ENCODE measurements around the gene BPIFB4. TPM values are rescaled to one million over a fixed set of nuclear protein-coding genes. Genes with fewer than 3 reads are reported as not detected.

BPIFB4 gene
- polyA plus RNA-seq, 1 of the 3 experiments (the other 2 are of a cell fraction), result not detected

- Histone ChIP-seq H3K9me3 (no peaks in the 10 kb centered on the region), H3K79me2 (ENCODE audit: insufficient read depth) (no peaks in the 10 kb centered on the region), H3F3A (replicated peaks; ENCODE audit: insufficient read depth) (no peaks in the 10 kb centered on the region), H3K27ac (ENCODE audit: low read depth in 2 of 2, low read length in 1 of 2) (no peak overlapping the region), H3K4me1 (ENCODE audit: control insufficient read depth in 1 of 2, insufficient read depth in 2 of 2, low read depth in 1 of 2, low read length in 1 of 2) (no peaks in the 10 kb centered on the region), H2AFZ (ENCODE audit: low read depth) (no peak overlapping the region), H3K27me3 (ENCODE audit: insufficient read depth) (peaks cover 36% of the 10 kb centered on the region), H4K20me1 (ENCODE audit: insufficient read depth) (no peaks in the 10 kb centered on the region), H3K4me3 (ENCODE audit: low read depth in 2 of 2, low read length in 1 of 2) (no peak overlapping the region), H3K9me2 (no peaks in the 10 kb centered on the region), H3K36me3 (replicated peaks in 1 of 2; ENCODE audit: control insufficient read depth in 1 of 2, insufficient read depth in 2 of 2, low read length in 1 of 2) (no peaks in the 10 kb centered on the region), H3K9ac (no peak overlapping the region), H3K4me2 (no peak overlapping the region)
- CTCF ChIA-PET, result no interaction called here
- WGBS (ENCODE audit: low lambda C conversion rate), result 12% methylated on average over 2 of the region's 2 CpGs
- TF ChIP-seq FOSL2 (IDR thresholded peaks at IDR 0.05; ENCODE audit: borderline replicate concordance, low read depth) (no peak), CHD2 (IDR thresholded peaks at IDR 0.05; ENCODE audit: low read length, partially characterized antibody) (no peak), RXRA (IDR thresholded peaks at IDR 0.05; ENCODE audit: borderline replicate concordance, low read depth) (no peak), ZBTB33 (IDR thresholded peaks at IDR 0.05; ENCODE audit: borderline replicate concordance, low read depth) (no peak), GATA2 (CRISPR knock-in tag; IDR thresholded peaks at IDR 0.05) (no peak), GABPA (IDR thresholded peaks at IDR 0.05; ENCODE audit: low read depth) (no peak), POLR2AphosphoS5 (IDR thresholded peaks at IDR 0.05; ENCODE audit: low read depth, low read length) (no peak), CTCF (IDR thresholded peaks at IDR 0.05) (no peak), EP300 (IDR thresholded peaks at IDR 0.05; ENCODE audit: borderline replicate concordance in 1 of 2, low read depth in 1 of 2, low read length in 1 of 2) (no peak), YY1 (IDR thresholded peaks at IDR 0.05; ENCODE audit: low read depth) (no peak)
- TF ChIP-seq, protein P1, sequence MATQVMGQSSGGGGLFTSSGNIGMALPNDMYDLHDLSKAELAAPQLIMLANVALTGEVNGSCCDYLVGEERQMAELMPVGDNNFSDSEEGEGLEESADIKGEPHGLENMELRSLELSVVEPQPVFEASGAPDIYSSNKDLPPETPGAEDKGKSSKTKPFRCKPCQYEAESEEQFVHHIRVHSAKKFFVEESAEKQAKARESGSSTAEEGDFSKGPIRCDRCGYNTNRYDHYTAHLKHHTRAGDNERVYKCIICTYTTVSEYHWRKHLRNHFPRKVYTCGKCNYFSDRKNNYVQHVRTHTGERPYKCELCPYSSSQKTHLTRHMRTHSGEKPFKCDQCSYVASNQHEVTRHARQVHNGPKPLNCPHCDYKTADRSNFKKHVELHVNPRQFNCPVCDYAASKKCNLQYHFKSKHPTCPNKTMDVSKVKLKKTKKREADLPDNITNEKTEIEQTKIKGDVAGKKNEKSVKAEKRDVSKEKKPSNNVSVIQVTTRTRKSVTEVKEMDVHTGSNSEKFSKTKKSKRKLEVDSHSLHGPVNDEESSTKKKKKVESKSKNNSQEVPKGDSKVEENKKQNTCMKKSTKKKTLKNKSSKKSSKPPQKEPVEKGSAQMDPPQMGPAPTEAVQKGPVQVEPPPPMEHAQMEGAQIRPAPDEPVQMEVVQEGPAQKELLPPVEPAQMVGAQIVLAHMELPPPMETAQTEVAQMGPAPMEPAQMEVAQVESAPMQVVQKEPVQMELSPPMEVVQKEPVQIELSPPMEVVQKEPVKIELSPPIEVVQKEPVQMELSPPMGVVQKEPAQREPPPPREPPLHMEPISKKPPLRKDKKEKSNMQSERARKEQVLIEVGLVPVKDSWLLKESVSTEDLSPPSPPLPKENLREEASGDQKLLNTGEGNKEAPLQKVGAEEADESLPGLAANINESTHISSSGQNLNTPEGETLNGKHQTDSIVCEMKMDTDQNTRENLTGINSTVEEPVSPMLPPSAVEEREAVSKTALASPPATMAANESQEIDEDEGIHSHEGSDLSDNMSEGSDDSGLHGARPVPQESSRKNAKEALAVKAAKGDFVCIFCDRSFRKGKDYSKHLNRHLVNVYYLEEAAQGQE (IDR thresholded peaks at IDR 0.05; ENCODE audit: low read depth, low read length), result no peak
- POLR2A ChIA-PET, result no interaction called here
- DNase-seq, result no peak
Measured at GRCh38 chr20:33072813-33073212, 6.6 kb upstream of the BPIFB4 start.
